ENCODE measurements around the gene PIK3CB. TPM values are rescaled to one million over a fixed set of nuclear protein-coding genes. Genes with fewer than 3 reads are reported as not detected.
"Not testable (repeated sequence)": the region's sequence is repeated elsewhere in the genome, so short reads cannot be mapped to it uniquely, and the experiment has no call there.

PIK3CB gene
- total and polyA plus RNA-seq, 2 experiments from 2014 or later, result 14.3 to 23.0 TPM

GRCh38 chr3:138608322-138609135 is 226.2 kb downstream of the PIK3CB start, which contains the start of gene FAIM:
Gene FAIM (plus strand): TSS chr3:138608771. CDS start chr3:138619727, 10,956 bp downstream.
- Histone ChIP-seq H4K20me1 (ENCODE audit: insufficient read depth, poor library complexity, severe bottlenecking) (no peaks in the 10 kb centered on the region), H3K36me3 (replicated peaks; ENCODE audit: insufficient read depth, low read depth) (no peaks in the 10 kb centered on the region), H3K4me3 (peak within 1 kb of the TSS; percentile 65), H3K4me1 (ENCODE audit: insufficient read depth) (no peaks in the 10 kb centered on the region), H3K4me2 (peak within 1 kb of the TSS; percentile 92), H3K27ac (peak within 1 kb of the TSS; percentile 98), H2AFZ (peak within 1 kb of the TSS; percentile 99), H3K9me3 (ENCODE audit: low read depth) (no peaks in the 10 kb centered on the region), H3K9me2 (replicated peaks; ENCODE audit: insufficient read depth) (no peaks in the 10 kb centered on the region), H3K79me2 (peaks cover 13% of the 10 kb centered on the region), H3K27me3 (no peaks in the 10 kb centered on the region)
- no peak for TF ChIP-seq EZH2phosphoT487 (IDR thresholded peaks at IDR 0.05; ENCODE audit: low read depth, severe bottlenecking, unreplicated experiment)
- no peak for TF ChIP-seq CTCF (IDR thresholded peaks at IDR 0.05; ENCODE audit: poor library complexity)
- TF ChIP-seq EZH2 (IDR thresholded peaks at IDR 0.05; ENCODE audit: borderline replicate concordance), result no peak
- DNase-seq (ENCODE audit: low spot score), result peak; percentile 81
- 4% methylated on average over 53 of the region's 68 CpGs for WGBS (ENCODE audit: low lambda C conversion rate, missing lambda C conversion rate)

GRCh38 chr3:138604106-138604595 is 230.6 kb downstream of the PIK3CB start:
- not testable (repeated sequence) for H3K79me2 ChIP-seq; H3K27ac ChIP-seq; H2AFZ ChIP-seq; H3K4me1 ChIP-seq (ENCODE audit: insufficient read depth); H4K20me1 ChIP-seq (ENCODE audit: insufficient read depth, poor library complexity, severe bottlenecking); H3K4me3 ChIP-seq; H3K27me3 ChIP-seq; H3K36me3 ChIP-seq (replicated peaks; ENCODE audit: insufficient read depth, low read depth); H3K4me2 ChIP-seq; H3K9me2 ChIP-seq (replicated peaks; ENCODE audit: insufficient read depth); H3K9me3 ChIP-seq (ENCODE audit: low read depth); DNase-seq (ENCODE audit: low spot score)
- 95% methylated on average over 5 of the region's 5 CpGs for WGBS (ENCODE audit: low lambda C conversion rate, missing lambda C conversion rate)

Other genes with a start within 250 kb of the PIK3CB start
- gene CEP70, start 240.7 kb downstream of the PIK3CB start, total RNA-seq, result 21.7 and 25.4 TPM in 2 replicates
- 11.6 and 12.2 TPM in 2 replicates for gene CEP70, start 240.7 kb downstream of the PIK3CB start, polyA plus RNA-seq
- gene FAIM, start 226.2 kb downstream of the PIK3CB start, total RNA-seq, result 19.6 and 25.4 TPM in 2 replicates
- gene FAIM, start 226.2 kb downstream of the PIK3CB start, polyA plus RNA-seq, result 17.4 and 17.7 TPM in 2 replicates
- not detected in 2 replicates for gene FOXL2, start 112.2 kb upstream of the PIK3CB start, total RNA-seq
- gene FOXL2, start 112.2 kb upstream of the PIK3CB start, polyA plus RNA-seq, result not detected in 2 replicates
- not detected in 2 replicates for gene FOXL2NB, start 112.3 kb upstream of the PIK3CB start, total RNA-seq
- not detected in 2 replicates for gene FOXL2NB, start 112.3 kb upstream of the PIK3CB start, polyA plus RNA-seq
- gene PRR23A, start 171.3 kb upstream of the PIK3CB start, total RNA-seq, result not detected in 2 replicates
- not detected in 2 replicates for gene PRR23A, start 171.3 kb upstream of the PIK3CB start, polyA plus RNA-seq
- gene PRR23B, start 186.0 kb upstream of the PIK3CB start, total RNA-seq, result not detected in 2 replicates
- not detected in 2 replicates for gene PRR23B, start 186.0 kb upstream of the PIK3CB start, polyA plus RNA-seq
- not detected in 2 replicates for gene PRR23C, start 210.0 kb upstream of the PIK3CB start, total RNA-seq
- not detected in 2 replicates for gene PRR23C, start 210.0 kb upstream of the PIK3CB start, polyA plus RNA-seq

Measured in hepatocyte (in vitro differentiated cells).